Stimulated activated CD8-positive, alpha-beta memory T cell treated with anti-CD3 and anti-CD28 coated beads, Interleukin-7, amount 100 ng/mL, for 1 hour (primary cell): ENCODE data around the gene SAPCD1.
A peak's percentile ranks its signal among the peaks of the same experiment; 100 is the strongest.
"Not testable (repeated sequence)": the region's sequence is repeated elsewhere in the genome, so short reads cannot be mapped to it uniquely, and the experiment has no call there.

Source experiments
- DNase-seq, 2 donors: peaks; one replicate each; pipeline ENCODE4 v3.0.0-alpha.2; 2020; ENCODE audit warnings: low read depth in 2 of 2

SAPCD1 gene

GRCh38 chr6:31777667-31778050 is 15.2 kb downstream of the SAPCD1 start:
- DNase-seq, result no peak

DNA sequence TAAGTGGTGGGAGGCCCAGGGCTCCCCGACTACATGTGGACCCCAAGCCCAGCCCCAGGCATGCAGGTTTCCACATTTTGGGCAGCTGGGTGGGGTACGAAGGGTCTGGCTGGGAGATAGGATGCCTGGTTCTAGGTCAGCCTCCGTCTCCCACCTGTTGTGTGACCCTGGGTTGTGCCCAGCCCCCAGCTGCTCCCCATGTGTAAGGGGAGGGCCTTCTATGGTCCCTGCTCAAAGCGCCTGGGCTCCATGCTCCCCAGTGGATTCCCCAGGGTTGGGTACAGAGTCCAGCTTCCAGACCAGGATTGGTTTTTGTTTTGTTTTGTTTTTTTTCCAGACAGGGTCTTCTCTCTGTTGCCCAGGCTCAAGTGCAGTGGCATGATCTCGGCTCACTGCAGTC is 15.7 kb downstream of the SAPCD1 start:
- DNase-seq, result no peak

- DNase-seq, result no peak
These were observed 16.8 kb downstream of the SAPCD1 start for GRCh38 chr6:31778999-31779885.

- no peak for DNase-seq
These were observed 17.5 kb downstream of the SAPCD1 start for GRCh38 chr6:31779908-31780307.

DNA sequence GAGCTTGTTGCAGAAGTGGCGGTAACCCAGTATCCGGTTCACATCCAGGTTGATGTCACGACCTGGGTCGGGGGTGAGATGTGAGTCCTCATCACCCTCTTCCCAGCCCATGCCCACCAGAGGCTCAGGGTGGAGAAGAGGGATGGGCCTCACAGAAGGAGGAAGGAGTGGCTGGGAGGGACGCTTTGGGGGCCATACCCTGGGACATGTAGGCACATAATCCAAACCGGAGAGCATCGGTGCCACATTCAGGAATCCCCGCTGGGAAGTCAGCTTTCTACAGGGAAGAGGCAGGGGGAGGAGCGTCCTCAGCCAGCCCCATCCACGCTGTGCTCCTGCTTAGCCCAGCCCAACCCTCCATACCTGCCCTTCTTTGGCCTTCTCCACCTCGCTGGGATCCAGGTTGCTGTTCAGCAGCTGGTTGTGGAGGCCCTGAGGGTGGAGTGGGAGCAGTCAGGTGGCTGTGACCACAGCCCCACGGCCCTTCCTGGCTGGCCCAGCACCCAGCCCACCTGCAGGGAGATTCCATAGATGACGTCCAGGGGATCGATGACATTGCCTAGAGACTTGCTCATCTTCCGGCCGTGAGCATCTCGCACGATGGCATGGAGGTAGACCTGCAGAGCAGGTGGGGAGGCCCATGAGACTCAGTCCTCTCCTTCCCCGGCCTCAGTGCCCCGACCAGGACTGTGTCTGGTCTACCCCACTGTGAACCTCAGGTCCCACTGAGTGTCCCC is 18.2 kb downstream of the SAPCD1 start:
- no peak for DNase-seq

DNA sequence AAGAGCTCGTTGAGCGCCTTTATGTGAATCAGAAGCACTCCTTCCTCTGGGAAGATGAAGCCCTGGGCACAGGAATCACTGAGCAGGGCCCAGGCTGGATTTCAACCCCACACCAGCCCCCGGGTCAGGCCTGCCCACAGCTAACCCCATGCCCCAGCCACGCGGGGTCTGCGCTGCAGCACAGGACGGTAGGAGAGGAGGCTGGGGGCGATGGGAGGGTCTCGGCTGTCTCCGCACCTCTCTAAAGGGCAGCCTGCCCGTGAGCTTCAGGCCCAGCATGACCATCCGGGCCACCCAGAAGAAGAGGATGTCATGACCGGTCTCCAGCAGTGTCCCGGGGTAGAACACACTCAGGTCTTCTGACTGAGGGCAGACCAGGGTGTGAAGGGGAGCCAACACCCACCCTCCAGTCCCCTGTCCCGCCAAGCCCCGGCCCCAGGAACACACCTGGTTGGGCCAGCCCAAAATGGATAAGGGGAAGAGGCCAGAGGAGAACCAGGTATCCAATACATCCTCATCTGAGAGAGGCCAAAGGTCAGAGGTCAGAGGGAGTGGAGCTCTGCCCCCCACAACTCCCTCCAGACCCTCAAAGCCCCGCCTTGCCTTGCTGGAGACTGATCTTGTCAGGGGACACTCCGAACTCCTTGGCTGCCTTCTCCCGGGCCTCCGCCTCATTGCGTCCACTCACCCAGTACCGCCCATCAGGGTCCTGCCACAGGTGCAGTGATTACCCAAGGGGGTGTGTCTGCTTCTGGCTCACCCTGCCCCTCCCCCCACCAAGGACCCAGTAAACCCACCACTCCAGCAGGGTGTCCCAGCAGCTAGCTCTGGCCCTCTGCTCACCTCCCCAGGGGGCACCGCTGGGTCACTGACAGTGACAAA is 19.0 kb downstream of the SAPCD1 start:
- DNase-seq, result no peak

GRCh38 chr6:31782126-31782855 is 19.8 kb downstream of the SAPCD1 start:
- no peak for DNase-seq

DNA sequence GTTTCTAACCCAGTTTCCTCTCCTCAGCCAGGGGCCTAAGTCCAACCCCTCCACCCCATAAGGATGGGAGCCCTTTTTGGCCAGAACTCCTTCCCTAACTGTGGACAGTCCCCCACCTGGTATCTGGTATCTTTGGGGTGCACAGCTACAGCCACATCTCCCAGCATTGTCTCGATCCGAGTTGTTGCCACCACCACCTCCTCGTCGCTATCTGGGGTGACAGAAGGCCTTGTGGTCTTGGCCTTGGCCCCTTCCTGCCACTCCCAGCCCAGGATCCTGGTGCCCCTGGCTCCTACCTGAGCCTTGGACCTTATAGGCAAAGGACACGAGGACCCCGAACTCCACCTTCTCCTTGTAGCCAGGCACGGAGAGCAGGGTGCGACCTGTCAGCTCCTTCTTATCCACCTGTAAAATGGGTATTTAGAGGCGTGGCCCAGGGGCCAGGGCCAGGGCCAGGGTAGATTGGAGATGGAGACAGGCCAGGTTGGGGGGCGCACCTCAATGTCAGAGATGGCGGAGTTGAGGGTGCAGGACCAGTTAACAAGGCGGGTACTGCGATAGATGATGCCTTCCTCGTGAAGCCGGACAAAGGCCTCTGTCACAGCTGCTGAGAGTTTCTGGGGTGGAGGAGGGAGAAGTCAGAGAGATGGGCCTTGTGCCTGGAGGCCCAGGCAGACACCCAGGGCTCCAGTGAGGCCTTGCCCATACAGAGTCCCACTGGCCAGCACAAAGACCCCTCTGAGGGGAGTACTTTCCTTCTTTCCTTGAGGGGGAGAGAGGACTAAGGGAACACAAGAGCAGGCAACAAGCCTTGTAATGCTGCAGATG is 21.9 kb downstream of the SAPCD1 start:
- DNase-seq, result no peak

DNA sequence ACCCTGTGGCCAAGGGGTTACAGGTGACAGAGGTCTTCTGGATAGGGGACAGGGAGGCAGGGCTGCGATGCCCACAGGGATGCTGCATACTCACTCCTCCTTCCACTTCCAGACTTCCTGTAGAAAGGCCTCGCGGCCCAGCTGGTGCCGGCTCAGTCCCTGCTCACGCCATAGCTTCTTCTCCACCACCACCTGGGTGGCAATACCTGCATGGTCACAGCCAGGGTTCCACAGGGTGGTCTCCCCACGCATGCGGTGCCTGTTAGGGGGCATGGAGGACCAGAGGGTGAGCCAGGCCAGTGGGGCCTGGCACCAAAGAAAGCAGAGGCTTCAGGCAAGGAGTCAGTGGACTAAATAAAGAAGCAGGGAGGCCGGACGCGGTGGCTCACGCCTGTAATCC is 23.0 kb downstream of the SAPCD1 start:
- no peak for DNase-seq

GRCh38 chr6:31791324-31792089 is 29.1 kb downstream of the SAPCD1 start:
- no peak for DNase-seq

DNA sequence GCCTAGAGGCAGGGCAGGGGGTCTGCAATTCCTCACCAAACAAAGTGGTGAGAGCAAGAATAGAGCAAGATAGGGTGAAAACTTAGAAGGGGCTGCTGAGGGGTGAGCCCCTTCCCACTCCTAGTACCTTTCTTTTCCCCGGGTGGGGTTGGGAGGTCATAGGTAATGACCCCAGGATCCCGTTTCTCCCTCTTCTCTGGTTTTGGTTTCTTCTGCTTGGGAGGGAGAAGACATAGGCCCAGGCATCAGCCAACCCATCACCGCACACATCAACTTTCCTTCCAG is 29.6 kb downstream of the SAPCD1 start:
- DNase-seq, result no peak

DNA sequence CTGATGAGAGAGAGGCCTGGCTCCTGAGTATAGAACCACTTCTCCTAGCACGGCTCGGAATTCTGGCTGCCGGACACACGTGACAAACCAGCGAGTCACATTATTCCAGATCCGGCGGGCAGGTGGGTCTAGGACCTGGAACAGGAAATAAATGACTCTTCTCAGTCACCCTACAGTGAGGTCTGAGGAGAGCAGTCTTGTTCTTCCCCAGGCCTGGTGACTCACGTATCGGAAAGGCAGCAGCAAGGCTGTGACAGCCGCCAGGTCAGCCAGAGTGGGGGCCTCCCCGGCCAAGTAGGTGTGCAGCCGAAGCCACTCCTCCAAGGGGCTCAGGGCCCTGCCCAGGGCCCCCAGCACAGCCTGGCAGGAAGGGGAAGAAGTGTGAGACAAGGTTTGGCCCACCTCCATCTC is 30.3 kb downstream of the SAPCD1 start:
- no peak for DNase-seq

- not testable (repeated sequence) for DNase-seq
These were observed 31.4 kb downstream of the SAPCD1 start for GRCh38 chr6:31793927-31794245.

DNA sequence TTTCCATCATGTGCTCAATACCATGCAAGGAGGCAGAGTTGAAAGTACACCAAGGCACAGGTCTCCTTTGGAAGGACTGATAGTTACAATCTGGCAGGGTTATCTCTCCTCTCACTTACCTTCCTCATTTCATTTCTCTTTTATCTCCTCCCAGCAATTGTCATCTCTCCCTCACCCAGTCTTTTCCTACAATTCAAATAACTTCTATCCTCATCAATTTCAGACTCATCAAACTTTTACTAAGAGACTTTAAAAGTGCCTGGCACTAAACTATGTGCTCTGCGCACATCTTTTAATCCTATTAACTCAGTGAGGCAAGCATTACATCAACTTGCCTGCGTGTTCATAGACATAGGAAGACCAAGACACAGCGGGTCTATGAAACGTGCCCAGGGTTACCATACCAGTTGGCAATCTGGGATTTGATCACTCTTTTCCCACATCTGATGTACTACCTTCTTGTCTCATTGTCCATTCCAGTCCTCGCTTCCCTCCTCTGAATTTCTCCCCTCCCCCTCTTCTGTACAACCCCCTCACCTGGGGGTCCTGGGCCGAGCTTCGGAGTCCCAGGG is 31.9 kb downstream of the SAPCD1 start:
- no peak for DNase-seq

GRCh38 chr6:31794866-31795615 is 32.6 kb downstream of the SAPCD1 start:
- DNase-seq, result no peak

- peak; percentile 66 for DNase-seq
These were observed 33.3 kb downstream of the SAPCD1 start, which contains the start of gene VARS1 for GRCh38 chr6:31795616-31796298. TSS of gene VARS1 (minus strand) at chr6:31795752. CDS start at chr6:31795217, 535 bp downstream.

- no peak for DNase-seq
These were observed 34.5 kb downstream of the SAPCD1 start for GRCh38 chr6:31796993-31797385.

- DNase-seq, result no peak
These were observed 35.1 kb downstream of the SAPCD1 start for GRCh38 chr6:31797588-31797987.
